ENCODE measurements around the gene SBF2.
A peak's percentile ranks its signal among the peaks of the same experiment; 100 is the strongest.

SBF2 gene

DNA sequence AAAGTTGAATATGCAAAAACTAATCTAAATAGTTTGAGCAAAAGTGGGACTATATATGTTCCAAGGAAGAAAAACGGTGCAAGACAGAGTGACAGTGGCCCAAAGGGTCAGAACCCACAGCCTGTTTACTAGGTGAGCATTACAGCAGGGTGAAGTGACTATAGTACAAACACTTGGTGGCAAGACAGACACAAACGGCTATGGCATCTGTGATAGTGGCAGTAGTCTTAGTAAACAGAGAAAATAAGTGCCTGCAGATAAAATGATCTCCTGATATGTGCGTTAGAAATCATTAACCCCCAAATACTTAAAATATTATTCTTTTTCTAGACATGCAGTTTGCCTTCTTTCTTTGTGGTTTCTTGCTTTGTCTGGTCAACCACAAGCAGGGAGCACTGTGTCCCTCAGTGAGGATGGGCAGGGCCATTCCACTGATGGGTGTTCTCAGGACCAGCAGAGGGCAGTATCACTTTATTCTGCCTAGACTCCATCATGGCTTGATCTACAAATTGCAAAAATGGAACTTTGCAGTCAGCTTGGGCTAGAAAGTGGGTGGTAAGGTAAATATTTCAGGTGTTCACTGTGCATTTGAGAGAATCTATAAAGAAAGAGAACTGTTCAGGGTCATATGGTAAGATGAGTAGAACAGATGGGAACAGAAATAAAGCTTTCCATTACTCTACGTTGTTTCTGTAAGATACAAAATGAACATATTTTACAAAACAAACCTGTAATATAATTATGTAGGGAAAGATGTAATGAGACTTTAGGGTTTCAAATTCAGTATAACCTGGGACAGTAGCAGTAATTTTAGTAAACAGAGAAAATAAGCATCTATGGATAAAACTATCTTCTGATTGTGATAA is 431.9 kb downstream of the SBF2 start:
- DNase-seq (ENCODE audit: low read depth in 2 of 2, low spot score in 1 of 2) = peak in 1 of 2 donors; percentile 10

DNA sequence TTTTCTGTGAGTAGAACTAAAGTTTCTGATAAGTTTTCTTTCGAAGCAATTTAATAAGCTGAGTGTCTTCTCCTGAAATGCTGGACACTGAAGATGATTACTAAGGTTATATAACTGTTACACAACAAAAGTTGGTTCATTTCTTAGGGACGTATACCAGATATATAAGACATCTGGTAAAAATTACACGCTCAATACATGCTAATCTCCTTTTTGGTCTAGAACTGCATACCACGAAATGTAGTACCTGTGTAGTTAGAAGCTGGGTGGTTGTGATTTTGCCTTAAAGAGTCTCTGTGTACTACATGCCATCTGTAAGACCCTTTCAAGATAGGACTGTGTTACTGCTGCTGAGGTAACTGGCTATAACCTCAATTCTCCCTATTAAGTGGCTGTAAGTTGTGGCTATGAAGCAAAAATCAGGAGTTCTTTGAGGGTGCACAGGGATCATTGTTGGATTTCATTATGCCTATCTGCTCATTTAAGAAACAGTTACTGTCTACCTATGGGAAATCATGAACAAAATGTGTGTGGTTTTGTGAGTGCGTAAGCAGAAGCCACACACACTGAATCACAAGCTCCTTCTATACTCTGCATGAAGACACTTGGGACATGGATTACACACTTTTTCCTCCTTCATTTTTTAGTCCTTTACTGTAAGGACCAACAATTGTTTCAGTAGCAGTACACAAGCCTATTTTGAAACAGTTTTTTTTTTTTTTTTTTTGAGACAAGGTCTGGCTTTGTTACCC is 434.3 kb downstream of the SBF2 start:
- no peak for DNase-seq (ENCODE audit: low read depth in 2 of 2, low spot score in 1 of 2)

DNA sequence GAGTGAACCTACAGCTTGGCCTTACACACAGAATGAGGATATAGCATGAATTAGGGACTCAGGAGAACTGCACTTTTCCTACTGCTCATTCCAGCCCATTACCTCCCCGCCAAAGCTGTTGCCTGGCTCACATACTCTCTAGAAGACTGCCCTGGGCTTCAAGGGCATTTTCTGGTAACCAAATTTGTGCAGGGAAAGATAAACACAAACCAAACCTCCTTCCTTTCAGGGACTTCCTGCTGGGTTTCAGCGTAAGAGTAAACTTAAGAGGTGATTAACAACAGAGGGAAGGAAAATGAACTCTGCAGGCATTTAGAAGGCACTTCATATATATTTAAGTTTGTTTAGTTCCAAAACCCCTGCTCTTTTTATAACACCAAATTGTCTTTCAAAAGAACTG is 435.2 kb downstream of the SBF2 start:
- no peak for DNase-seq (ENCODE audit: low read depth in 2 of 2, low spot score in 1 of 2)

DNA sequence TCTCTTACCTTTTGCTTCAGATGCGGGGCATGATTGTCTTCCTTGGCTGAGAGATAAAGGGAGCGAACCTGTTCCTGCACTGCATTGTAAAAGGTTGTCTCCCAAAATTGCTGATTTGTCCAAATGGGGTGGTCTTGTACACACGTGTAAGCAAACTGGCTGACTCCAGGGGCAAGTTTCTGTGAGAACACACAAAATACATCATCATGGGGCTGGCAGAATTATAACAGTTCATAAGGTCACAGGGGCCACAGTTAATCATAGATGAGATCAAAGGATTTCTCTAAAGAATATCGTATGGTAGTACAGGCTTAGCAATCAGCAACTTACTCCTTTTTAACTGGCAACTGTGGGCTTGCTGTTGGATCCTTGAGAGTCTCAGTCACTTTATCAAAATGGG is 435.8 kb downstream of the SBF2 start:
- no peak for DNase-seq (ENCODE audit: low read depth in 2 of 2, low spot score in 1 of 2)

DNA sequence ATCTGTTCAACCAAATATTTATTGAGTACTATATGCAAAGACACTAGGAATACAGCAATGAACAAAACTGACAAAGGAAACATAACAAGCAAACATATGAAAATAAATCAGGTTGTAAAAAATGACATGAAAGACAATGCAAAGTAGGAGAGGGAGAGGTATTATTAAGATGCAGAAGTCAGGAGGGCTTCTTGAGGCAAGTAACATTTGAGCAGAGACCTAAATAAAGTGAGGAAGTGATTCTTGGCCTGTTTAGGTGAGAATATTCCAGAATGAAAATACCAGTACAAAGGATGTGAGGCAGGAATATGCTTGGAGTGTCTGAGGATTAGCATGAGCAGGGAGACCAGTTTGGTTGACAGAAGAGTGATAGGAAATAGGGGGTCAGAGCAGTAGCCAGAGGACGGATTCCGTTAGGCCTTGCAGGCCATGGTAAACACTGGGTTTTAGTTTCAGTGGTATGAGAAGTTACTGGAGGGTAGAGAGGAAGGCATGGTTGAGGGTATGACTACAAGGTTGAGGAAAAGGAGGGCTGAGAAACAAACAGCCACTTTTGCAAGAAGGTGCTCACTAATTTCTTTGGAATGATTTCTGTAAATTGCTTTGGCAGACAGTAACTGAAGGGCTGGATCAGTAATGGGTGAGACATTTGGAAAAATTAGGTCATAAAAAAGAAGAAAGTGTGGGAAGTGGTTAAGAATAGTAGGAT is 438.3 kb downstream of the SBF2 start:
- no peak for DNase-seq (ENCODE audit: low read depth in 2 of 2, low spot score in 1 of 2)

DNA sequence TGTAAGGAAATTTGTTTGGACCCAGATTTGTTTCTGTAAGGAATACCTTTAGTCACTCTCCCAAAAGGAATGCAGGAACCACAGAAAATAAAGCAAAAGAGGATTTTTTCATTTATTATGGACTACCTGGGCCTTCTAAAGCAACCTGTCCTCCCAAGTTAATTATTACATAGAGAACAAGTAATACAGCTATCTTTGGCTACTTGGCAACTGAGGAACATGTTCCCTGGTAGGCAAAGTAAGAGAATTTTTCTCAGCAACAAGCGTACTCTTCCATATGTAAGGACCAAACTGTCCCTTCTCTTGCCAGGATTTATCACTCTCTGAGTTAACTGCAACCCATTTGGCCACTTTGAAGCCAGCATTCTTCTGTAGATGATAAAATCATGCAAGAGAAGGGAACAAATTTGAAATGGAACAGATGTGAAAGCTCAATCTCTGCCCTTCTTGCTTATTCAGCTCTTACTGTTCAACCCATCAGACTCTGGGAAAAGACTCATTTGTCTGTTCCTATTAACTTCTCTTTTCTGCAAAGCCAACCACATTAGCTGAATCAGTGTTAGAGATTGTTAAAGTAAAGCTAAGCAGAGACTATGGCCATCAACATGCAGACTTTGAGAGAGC is 440.0 kb downstream of the SBF2 start:
- DNase-seq (ENCODE audit: low read depth in 2 of 2, low spot score in 1 of 2) = no peak

DNA sequence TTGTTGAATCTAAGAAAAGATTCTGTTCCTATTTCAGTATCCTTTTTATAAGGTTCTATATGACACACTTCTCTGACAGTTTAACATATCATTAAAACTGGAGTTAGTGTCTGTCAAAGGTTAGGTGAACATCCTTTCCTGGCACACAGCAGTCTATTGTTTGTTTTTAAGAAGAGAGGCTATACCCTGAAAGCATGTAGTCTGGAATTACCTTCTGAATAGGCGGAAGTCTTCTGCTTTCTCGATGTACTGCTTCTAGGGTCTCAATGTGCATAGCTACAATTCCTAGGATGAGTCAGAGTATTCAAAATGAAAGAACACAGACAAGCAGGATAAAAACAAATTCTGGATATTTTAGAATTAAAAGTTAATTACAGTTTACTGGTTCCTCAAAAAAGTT is 441.6 kb downstream of the SBF2 start:
- no peak for DNase-seq (ENCODE audit: low read depth in 2 of 2, low spot score in 1 of 2)

DNA sequence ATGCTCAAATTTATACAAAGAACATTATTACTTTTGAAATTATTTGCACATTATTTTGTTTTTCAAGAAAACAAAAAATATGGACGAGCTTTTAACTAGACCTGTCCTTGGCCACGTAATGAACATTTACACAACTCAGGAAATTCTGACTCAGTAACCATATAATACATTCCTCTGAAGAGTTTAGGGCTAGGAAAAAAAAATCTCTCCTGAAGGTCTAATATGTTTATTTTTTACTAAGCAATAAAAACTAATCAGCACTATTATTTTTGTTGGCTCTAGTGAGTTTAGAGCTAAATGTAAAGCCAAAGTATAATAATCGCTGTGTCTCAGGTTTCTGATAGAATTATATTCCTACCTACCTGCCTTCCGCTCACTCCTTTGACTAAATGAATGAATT is 442.7 kb downstream of the SBF2 start:
- DNase-seq (ENCODE audit: low read depth in 2 of 2, low spot score in 1 of 2) = no peak

DNA sequence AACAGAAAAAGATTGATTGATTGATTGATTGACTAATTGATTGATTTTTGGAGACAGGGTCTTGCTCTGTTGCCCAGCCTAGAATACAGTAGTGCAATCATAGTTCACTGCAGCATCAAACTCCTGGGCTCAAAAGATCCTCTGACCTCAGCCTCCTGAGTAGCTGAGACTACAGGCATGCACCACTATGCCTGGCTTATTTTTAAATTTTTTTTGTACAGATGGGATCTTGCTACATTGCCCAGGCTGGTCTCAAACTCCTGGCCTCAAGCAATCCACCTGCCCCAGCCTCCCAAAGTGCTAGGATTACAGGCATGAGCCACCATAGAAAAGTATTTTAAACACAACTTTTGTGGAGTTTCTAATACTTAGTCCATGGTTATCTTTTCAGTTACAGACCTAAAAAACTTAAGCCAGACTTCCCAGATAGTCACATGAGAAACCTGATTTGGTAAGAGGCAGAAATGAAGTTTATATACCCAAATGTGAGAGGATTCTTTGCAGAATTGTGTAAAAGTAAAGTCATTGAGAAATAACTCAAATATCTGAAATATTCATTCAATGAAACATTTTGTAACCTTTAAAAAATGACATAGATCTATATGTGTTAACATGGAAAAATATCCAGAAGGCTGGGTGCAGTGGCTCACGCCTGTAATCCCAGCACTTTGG is 443.7 kb downstream of the SBF2 start:
- DNase-seq (ENCODE audit: low read depth in 2 of 2, low spot score in 1 of 2) = no peak

DNA sequence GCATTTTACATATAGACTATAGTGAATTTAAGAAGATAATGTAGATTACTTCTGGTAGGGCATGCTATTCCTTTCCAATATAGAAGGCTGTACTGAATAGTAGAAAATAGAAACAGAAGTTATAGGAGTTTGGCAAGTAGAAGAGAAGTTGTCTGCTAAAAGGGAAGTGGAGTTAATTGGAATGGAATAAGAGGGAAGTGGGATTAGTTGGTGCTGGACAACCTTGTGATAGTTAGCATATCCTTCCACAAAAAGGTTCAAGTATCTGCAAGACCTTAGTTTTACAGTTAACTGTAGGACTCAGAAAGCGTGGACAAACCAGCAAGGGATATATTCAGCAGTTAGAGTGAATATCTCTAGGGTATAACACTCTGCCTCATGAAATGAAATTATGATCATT is 444.6 kb downstream of the SBF2 start:
- DNase-seq (ENCODE audit: low read depth in 2 of 2, low spot score in 1 of 2) = no peak

DNA sequence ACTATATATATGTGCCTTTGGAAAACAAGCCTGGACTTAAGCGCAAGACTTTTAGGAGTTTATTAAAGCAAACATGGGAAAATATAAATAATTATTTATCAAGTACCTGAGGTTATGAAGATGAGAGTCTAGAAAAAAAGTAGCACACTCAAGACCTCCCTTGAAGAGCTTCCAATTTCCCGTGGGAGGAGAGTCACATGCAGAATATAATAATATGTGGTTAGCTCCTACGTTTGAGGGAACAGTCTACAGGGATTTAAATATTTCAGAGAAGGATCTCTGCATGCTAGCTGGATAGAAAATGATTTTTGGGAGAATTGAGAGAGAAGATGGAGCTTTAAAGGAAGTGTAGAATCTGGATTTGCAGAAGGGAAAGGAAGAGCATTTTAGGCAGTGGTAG is 446.4 kb downstream of the SBF2 start:
- DNase-seq (ENCODE audit: low read depth in 2 of 2, low spot score in 1 of 2) = no peak

DNA sequence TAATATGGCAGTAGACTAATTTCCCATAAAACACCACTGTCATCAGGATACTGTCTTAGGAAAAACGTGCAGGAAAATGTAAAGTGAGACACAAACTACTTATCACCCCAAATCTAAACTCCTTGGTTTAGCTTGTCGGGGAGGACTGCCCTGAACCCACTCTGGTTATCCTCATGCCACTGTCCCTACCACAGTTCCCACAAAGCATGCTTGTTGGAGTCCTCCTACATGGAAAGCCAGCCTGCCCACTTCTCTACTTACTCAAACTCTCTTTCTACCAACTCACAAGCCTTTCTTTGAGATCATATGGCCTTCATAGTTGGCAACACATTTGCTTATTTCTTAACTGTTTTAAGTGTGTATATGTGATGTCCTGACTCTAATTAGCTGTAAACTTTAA is 451.1 kb downstream of the SBF2 start:
- no peak for DNase-seq (ENCODE audit: low read depth in 2 of 2, low spot score in 1 of 2)

DNA sequence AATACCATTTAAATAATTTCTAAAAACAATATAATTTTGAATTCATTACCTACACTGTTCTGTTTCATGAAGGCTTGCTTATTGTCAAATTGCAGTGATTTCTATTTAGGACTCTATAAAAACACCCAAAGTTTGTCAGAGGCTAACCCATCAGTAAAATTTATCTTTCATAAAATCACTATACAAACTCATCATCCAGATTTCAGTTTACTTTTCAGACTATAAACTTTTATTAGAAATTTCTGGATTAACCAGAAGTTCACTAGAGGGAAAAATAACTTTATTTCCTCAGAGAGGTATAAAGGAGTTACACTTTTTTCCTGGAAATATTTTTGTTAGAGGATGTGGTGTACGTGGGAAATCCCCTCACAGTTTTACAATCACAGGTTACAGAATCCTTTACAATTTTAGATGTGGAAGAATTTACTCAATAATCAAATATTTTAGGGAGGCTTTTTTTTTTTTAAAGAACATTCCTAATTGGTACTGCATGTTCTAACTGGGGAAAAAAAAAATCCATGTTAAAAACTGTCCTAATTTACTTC is 453.5 kb downstream of the SBF2 start:
- no peak for DNase-seq (ENCODE audit: low read depth in 2 of 2, low spot score in 1 of 2)

DNA sequence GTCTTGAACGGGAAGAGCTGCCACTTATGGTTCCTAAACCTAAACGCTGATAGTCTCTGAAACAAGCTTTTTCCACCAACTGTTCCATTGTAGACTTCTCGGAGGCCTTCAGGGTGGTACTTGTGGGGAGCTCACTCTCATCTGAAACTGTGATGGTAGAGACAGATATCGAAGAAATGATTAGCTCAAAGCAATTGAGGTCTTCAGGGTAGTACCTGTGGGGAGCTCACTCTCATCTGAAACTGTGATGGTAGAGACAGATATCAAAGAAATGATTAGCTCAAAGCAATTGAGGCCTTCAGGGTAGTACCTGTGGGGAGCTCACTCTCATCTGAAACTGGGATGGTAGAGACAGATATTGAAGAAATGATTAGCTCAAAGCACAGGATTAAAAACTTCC is 454.5 kb downstream of the SBF2 start:
- no peak for DNase-seq (ENCODE audit: low read depth in 2 of 2, low spot score in 1 of 2)

DNA sequence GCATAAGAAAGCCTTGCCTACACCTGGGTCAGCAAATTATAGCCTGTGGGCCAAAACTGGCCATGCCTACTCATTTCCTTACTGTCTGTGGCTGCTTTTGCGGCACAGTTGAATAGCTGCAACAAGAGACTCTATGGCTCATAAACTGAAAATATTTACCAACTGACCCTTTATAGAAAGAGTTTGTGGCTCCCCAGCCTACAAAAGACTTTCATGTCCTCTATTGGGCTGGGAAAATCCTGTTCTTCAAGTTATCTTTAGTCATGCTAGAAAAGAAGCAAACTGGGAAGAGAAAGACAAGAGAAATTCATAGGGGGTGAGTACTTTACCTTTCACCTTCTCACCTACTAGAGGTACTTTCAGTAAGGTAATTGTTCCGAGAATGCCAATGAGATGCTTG is 455.1 kb downstream of the SBF2 start:
- no peak for DNase-seq (ENCODE audit: low read depth in 2 of 2, low spot score in 1 of 2)

DNA sequence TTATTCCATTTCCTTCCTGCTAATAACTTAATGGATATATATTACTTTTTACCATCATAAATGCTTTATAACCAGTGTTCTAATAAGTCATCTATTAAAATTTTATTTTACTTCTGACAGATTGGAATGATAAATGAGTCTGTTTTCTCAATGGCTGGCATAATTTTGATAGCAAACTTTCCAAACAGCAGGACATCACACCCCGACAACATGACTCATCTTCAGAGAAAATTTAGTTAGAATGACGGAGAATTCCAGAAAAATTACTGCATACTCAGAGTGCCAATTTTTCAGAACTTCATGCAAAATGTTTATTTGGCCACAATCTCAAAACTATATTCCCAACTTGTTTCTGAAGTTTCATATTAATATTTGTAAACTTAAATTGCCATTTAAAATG is 455.8 kb downstream of the SBF2 start:
- DNase-seq (ENCODE audit: low read depth in 2 of 2, low spot score in 1 of 2) = no peak

DNA sequence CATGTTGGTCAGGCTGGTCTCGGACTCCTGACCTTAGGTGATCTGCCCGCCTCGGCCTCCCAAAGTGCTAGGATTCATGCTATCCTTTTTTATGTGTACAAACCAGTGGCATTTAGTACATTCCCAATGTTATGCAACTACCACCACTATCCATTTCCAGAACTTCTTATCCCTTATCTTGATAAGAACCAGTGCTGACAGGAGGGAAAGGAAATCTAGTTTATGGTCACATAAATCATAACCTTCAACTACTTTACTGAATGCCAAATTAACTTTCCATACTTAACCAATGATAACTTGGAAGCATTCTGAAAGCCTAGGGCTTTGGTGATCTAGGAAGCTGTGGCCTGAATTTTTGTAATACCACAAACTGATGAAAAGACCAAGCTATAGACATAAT is 459.7 kb downstream of the SBF2 start:
- DNase-seq (ENCODE audit: low read depth in 2 of 2, low spot score in 1 of 2) = no peak

DNA sequence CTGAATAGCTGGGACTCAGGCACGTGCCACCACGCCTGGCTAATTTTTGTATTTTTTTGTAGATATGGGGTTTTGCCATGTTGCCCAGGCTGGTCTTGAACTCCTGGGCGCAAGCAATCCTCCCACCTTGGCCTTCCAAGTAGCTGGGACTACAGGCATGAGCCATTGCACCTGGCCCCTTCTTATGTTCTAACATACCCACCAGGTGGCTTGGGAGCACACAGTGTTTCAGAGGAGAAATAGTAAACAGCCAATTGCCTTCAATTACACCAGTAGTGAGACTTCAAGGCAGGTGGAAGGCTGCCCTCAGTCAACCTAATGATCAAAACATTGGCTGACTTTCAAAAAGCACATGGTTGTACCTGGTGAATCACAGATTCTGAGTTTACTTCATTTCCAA is 462.9 kb downstream of the SBF2 start:
- no peak for DNase-seq (ENCODE audit: low read depth in 2 of 2, low spot score in 1 of 2)

DNA sequence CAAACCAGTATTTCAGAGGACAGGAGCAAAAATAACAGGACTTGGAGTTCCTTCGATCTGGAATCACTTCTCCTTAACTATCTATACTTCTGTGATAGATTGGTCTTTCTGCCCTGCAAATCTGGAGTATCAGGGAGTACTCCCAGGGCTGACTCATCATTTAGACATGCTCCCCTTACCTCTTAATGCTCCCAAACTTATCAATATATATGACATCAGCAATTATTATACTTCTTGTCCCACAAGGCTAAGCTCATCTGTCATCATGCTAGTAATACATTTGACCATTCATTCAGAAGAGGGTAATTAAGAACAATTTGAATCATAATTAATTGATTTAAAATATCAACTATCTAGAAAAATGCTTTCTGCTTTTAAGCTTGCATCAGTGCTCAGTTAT is 466.3 kb downstream of the SBF2 start:
- no peak for DNase-seq (ENCODE audit: low read depth in 2 of 2, low spot score in 1 of 2)

DNA sequence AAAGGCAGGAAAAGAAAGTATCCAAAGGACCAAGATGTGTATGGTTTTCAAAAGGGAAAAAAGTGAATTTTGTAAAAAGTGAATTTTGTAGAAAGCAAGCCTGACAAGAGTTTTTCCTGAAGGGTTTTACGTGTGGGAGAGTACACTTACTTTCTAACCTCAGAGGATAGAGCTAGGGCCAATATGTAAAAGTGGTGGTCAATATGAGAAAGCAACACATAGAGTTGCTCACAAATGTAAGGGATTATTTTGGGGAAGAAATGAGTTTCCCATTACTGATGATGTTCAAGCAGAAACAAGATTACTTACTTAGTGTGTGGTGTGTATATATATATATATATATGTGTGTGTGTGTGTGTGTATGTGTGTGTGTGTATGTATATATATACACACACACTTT is 467.6 kb downstream of the SBF2 start:
- DNase-seq (ENCODE audit: low read depth in 2 of 2, low spot score in 1 of 2) = no peak

DNA sequence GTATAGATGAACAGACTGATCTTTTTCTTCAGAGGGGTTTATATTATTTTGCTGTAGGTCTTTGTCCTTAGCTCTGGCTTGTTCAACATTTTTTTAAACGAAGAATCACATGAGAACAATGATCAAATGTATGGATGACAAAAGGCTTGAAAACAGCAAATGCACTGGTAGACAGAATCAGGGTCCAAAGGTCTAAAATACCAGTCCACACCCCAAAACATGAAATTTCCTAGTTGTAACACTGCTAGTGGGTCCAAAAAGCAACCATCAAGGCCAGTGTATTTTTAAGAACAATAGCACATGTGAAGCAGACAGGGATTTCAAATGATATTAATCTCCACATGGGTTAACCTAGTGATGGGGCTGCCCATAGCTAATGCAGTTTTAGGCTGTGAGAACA is 468.1 kb downstream of the SBF2 start:
- DNase-seq (ENCODE audit: low read depth in 2 of 2, low spot score in 1 of 2) = no peak

Measured in stimulated activated CD8-positive, alpha-beta memory T cell treated with anti-CD3 and anti-CD28 coated beads, Interleukin-4, amount 100 ng/mL, for 4 hours (primary cell).